OCI-LY7 (cell line): ENCODE results near the gene ZNF212.

Experiments used
- CTCF ChIP-seq: fragments of 200-600 bp; sonication (generic); conservative IDR thresholded peaks from 2 replicates; pipeline ENCODE4 v1.5.1; 2014; ENCODE audit warnings: mild to moderate bottlenecking, antibody characterized with exemption, low read length, moderate library complexity, mixed read lengths
- EZH2phosphoT487 ChIP-seq: fragments of 200-600 bp; sonication (generic); IDR thresholded peaks from 2 replicates; pipeline ENCODE4 v1.6.1; 2018; ENCODE audit warnings: low read depth, borderline replicate concordance, mild to moderate bottlenecking, mixed run types, antibody characterized with exemption, low read length, moderate library complexity, mixed read lengths

GRCh38 chr7:149291036-149291780 lies 51.8 kb downstream of the ZNF212 start:
- TF ChIP-seq CTCF (no peak), EZH2phosphoT487 (no peak)
